ENCODE measurements around the gene CHN2.
A peak's percentile ranks its signal among the peaks of the same experiment; 100 is the strongest.

Gene CHN2

DNA sequence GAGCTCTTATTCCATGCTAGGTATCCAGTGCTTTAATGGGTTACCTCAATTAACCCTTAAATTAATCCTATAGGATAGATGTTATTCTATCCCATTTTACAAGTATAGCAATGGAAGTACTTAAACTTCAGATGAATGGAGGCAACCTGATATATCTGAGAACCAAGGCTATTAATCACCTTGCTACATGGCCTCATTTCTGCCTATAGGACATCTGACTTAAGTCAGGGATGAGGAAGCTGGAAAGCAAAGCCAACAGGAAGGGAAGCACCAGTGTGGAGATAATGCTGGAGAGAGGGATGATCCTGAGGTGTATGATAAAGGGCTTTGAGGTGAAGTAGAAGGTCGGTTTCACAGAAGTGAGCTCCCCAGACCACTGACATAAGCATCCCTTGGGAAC lies 132.3 kb downstream of the CHN2 start:
- H3K27me3 ChIP-seq (ENCODE audit: control insufficient read depth in 5 of 5, insufficient read depth in 4 of 5, low read length in 5 of 5), result no peaks in the 10 kb centered on the region
- H3K9ac ChIP-seq (ENCODE audit: low read length in 5 of 5), result no peak overlapping the region
- H3K27ac ChIP-seq (ENCODE audit: low read depth, low read length), result no peak overlapping the region
- H3K9me3 ChIP-seq (ENCODE audit: control insufficient read depth in 5 of 5, low read length in 5 of 5), result no peaks in the 10 kb centered on the region
- no peaks in the 10 kb centered on the region for H3K36me3 ChIP-seq (ENCODE audit: control insufficient read depth in 5 of 5, insufficient read depth in 5 of 5, low read length in 5 of 5)
- no peak overlapping the region for H3K4me3 ChIP-seq (ENCODE audit: low read depth in 1 of 5, low read length in 5 of 5)
- H3K4me1 ChIP-seq (ENCODE audit: control insufficient read depth in 5 of 5, insufficient read depth in 5 of 5, low read length in 5 of 5), result peaks cover 2 to 34% (median 24%) of the 10 kb centered on the region in 5 donors

DNA sequence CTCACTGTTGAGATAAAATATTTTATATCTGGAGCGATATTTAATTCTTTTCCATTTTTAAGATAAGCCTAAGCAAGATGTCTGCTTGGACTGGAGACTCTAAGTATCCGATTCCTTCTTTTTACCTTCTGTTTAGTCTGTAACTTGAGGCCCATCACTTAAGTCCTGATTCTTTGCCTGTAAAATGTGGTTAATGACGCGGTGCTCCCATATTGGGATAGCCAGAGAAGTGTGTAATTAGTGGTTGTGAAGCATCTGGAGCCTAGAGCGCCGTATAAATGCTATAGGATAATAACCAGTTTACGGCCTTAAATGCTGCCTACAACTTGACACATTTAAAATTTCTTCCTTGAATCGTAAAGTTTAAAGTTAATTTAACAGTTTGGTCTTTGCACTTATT lies 132.9 kb downstream of the CHN2 start:
- H3K9ac ChIP-seq (ENCODE audit: low read length in 5 of 5), result no peak overlapping the region
- no peaks in the 10 kb centered on the region for H3K9me3 ChIP-seq (ENCODE audit: control insufficient read depth in 5 of 5, low read length in 5 of 5)
- no peak overlapping the region for H3K27ac ChIP-seq (ENCODE audit: low read depth, low read length)
- no peak overlapping the region for H3K4me3 ChIP-seq (ENCODE audit: low read depth in 1 of 5, low read length in 5 of 5)
- H3K27me3 ChIP-seq (ENCODE audit: control insufficient read depth in 5 of 5, insufficient read depth in 4 of 5, low read length in 5 of 5), result no peaks in the 10 kb centered on the region
- H3K4me1 ChIP-seq (ENCODE audit: control insufficient read depth in 5 of 5, insufficient read depth in 5 of 5, low read length in 5 of 5), result peaks cover 2 to 40% (median 27%) of the 10 kb centered on the region in 5 donors
- H3K36me3 ChIP-seq (ENCODE audit: control insufficient read depth in 5 of 5, insufficient read depth in 5 of 5, low read length in 5 of 5), result no peaks in the 10 kb centered on the region

DNA sequence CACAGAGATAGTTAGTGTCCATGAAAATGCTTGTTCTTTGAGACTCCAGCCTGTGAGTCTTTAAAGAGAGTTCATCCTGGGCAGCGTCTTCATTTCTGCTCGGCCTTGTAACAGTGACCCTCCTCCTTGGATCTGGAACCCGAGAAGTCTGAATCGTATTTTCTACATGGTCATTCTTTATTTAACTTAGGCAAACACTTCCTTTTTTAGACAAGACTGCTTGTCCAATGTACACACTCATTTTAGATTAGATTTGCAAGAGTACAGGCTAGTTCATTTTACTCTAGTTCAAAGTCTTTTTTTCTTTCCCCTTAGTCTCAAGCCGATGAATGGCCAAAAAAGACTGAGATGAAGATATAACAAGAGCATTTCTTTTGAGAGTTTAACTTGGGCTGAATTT lies 133.5 kb downstream of the CHN2 start:
- Histone ChIP-seq H3K27ac (ENCODE audit: low read depth, low read length) (peak overlapping the region; percentile 21), H3K27me3 (ENCODE audit: control insufficient read depth in 5 of 5, insufficient read depth in 4 of 5, low read length in 5 of 5) (no peaks in the 10 kb centered on the region), H3K4me1 (ENCODE audit: control insufficient read depth in 5 of 5, insufficient read depth in 5 of 5, low read length in 5 of 5) (peaks cover 2 to 43% (median 30%) of the 10 kb centered on the region in 5 donors), H3K9ac (ENCODE audit: low read length in 5 of 5) (no peak overlapping the region), H3K36me3 (ENCODE audit: control insufficient read depth in 5 of 5, insufficient read depth in 5 of 5, low read length in 5 of 5) (no peaks in the 10 kb centered on the region), H3K4me3 (ENCODE audit: low read depth in 1 of 5, low read length in 5 of 5) (no peak overlapping the region), H3K9me3 (ENCODE audit: control insufficient read depth in 5 of 5, low read length in 5 of 5) (no peaks in the 10 kb centered on the region)

DNA sequence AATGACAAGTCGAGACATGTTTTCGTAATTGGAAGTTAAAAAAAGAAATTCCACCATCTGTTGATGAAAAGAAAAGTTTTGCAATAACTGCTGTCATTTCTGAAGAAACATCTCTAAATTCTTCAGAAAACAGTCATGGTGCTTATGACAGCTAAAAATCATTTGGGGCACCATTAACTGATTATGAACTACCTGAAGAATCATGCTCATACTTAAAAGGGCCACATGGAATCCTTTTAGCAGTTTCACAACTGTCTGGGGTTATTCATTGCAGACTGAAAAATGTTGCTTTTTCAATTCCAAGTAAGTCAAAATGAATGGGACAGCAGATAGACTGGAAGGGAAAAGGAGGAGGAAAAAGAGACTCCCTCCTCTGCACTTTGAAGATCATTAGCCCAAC lies 134.2 kb downstream of the CHN2 start:
- Histone ChIP-seq H3K9ac (ENCODE audit: low read length in 5 of 5) (peak overlapping the region in 2 of 5 donors; percentile 2 to 39), H3K27me3 (ENCODE audit: control insufficient read depth in 5 of 5, insufficient read depth in 4 of 5, low read length in 5 of 5) (no peaks in the 10 kb centered on the region), H3K9me3 (ENCODE audit: control insufficient read depth in 5 of 5, low read length in 5 of 5) (no peaks in the 10 kb centered on the region), H3K4me3 (ENCODE audit: low read depth in 1 of 5, low read length in 5 of 5) (no peak overlapping the region), H3K27ac (ENCODE audit: low read depth, low read length) (peak overlapping the region; percentile 58), H3K36me3 (ENCODE audit: control insufficient read depth in 5 of 5, insufficient read depth in 5 of 5, low read length in 5 of 5) (no peaks in the 10 kb centered on the region), H3K4me1 (ENCODE audit: control insufficient read depth in 5 of 5, insufficient read depth in 5 of 5, low read length in 5 of 5) (peaks cover 2 to 43% (median 30%) of the 10 kb centered on the region in 5 donors)

DNA sequence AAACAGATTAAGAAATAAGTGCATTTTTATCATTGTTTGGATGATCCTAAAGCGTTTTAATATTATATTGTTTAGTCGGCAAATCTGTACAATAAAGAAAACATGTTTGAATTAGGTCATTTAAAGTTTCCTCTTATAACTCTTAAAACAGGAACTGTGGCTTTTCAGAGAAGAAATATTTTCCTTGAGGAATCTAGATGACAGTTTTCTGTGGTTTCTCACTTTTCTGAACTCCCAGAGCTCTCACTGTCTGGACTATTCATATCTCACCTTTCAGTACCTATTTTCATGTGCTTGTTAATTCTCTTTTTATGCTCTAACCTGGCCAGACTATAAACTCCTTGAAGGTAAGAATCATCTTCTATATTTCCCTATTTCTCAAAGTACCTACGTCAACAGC lies 135.1 kb downstream of the CHN2 start:
- no peak overlapping the region for H3K4me3 ChIP-seq (ENCODE audit: low read depth in 1 of 5, low read length in 5 of 5)
- H3K27ac ChIP-seq (ENCODE audit: low read depth, low read length), result peak overlapping the region; percentile 58
- H3K9me3 ChIP-seq (ENCODE audit: control insufficient read depth in 5 of 5, low read length in 5 of 5), result no peaks in the 10 kb centered on the region
- no peaks in the 10 kb centered on the region for H3K36me3 ChIP-seq (ENCODE audit: control insufficient read depth in 5 of 5, insufficient read depth in 5 of 5, low read length in 5 of 5)
- H3K9ac ChIP-seq (ENCODE audit: low read length in 5 of 5), result peak overlapping the region in 1 of 5 donors; percentile 6
- no peaks in the 10 kb centered on the region for H3K27me3 ChIP-seq (ENCODE audit: control insufficient read depth in 5 of 5, insufficient read depth in 4 of 5, low read length in 5 of 5)
- H3K4me1 ChIP-seq (ENCODE audit: control insufficient read depth in 5 of 5, insufficient read depth in 5 of 5, low read length in 5 of 5), result peaks cover 2 to 43% (median 30%) of the 10 kb centered on the region in 5 donors

DNA sequence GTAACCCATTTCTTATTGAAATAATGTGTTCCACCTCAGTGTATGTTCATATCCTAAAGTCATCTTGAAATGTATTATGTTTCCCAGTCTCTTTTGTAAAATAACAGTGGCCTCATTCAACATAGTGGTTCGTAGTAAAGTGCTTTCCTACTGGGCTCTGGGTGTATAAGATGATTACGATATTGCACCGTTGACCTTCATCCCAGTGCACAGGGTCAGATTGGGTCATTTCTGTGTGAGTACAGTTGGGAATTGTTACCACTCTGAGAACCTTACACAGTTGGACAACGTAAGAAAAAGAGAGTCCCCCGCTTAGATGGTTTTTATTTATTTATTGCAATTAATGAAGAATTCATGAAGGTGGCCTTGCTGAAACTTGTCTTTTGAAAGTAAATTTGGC lies 135.6 kb downstream of the CHN2 start:
- Histone ChIP-seq H3K4me1 (ENCODE audit: control insufficient read depth in 5 of 5, insufficient read depth in 5 of 5, low read length in 5 of 5) (peaks cover 2 to 43% (median 30%) of the 10 kb centered on the region in 5 donors), H3K9ac (ENCODE audit: low read length in 5 of 5) (no peak overlapping the region), H3K36me3 (ENCODE audit: control insufficient read depth in 5 of 5, insufficient read depth in 5 of 5, low read length in 5 of 5) (no peaks in the 10 kb centered on the region)

DNA sequence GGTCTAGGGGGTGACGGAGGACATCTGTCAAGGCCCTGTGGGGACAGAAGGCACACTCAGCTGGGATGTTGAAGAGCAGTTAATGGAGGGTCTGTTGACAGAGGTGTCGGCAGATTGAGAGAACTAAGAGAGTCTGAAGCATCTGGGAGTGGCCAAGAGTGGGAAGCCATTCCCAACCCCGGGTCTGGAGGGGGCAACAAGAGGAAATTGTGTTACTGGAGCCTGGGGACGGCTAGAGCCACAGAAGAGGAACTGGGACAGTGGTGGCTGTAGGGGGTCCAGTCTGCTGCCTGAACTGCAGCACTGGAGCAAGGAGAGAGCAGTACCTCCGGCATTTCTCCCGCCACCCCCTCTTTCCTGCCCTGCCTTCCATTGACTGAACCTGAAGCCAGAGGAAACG lies 136.6 kb downstream of the CHN2 start:
- H3K9ac ChIP-seq (ENCODE audit: low read length in 5 of 5), result no peak overlapping the region
- no peak overlapping the region for H3K4me3 ChIP-seq (ENCODE audit: low read depth in 1 of 5, low read length in 5 of 5)
- H3K4me1 ChIP-seq (ENCODE audit: control insufficient read depth in 5 of 5, insufficient read depth in 5 of 5, low read length in 5 of 5), result peaks cover 2 to 43% (median 30%) of the 10 kb centered on the region in 5 donors
- no peaks in the 10 kb centered on the region for H3K27me3 ChIP-seq (ENCODE audit: control insufficient read depth in 5 of 5, insufficient read depth in 4 of 5, low read length in 5 of 5)
- H3K36me3 ChIP-seq (ENCODE audit: control insufficient read depth in 5 of 5, insufficient read depth in 5 of 5, low read length in 5 of 5), result no peaks in the 10 kb centered on the region
- no peaks in the 10 kb centered on the region for H3K9me3 ChIP-seq (ENCODE audit: control insufficient read depth in 5 of 5, low read length in 5 of 5)
- peak overlapping the region; percentile 58 for H3K27ac ChIP-seq (ENCODE audit: low read depth, low read length)

More for the DNA sequence above, 135.6 kb downstream of the CHN2 start:
- no peaks in the 10 kb centered on the region for H3K27me3 ChIP-seq (ENCODE audit: control insufficient read depth in 5 of 5, insufficient read depth in 4 of 5, low read length in 5 of 5)
- H3K27ac ChIP-seq (ENCODE audit: low read depth, low read length), result peak overlapping the region; percentile 58
- H3K9me3 ChIP-seq (ENCODE audit: control insufficient read depth in 5 of 5, low read length in 5 of 5), result no peaks in the 10 kb centered on the region
- H3K4me3 ChIP-seq (ENCODE audit: low read depth in 1 of 5, low read length in 5 of 5), result no peak overlapping the region

DNA sequence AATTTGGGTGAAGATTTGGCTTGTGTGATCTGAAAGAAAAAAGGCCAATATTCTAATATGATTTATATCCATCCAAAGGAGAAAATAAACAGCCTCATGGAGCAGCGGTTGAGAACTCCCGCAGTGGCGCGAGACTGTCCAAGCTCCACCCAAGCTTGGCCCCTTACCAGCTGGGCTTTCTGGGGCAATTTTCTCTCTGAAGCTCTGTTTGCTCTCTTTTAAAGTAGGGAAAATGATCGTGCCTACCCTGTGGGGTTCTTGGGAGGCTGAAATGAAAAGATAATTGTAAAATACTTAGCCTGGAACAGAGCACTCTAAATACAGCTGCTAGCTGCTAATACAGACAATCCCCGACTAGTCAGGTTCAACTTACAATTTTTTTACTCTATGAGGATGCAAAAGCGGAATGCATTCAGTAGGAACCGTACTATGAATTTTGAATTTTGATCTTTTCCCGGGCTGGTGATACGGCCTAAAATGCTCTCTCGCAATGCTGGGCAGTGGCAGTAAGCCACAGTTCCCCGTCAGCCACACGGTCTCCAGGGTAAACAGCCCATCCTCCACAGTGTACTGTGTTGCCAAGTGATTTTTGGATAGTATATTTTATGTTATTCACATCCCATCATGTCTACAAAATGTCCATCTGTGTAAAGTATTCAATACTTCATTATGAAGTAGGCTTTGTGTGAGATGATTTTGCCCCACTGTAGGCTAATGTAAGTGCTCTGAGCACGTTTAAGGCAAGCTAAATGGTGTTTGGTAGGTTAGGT lies 137.7 kb downstream of the CHN2 start:
- no peak overlapping the region for H3K4me3 ChIP-seq (ENCODE audit: low read depth in 1 of 5, low read length in 5 of 5)
- no peak overlapping the region for H3K9ac ChIP-seq (ENCODE audit: low read length in 5 of 5)
- no peaks in the 10 kb centered on the region for H3K27me3 ChIP-seq (ENCODE audit: control insufficient read depth in 5 of 5, insufficient read depth in 4 of 5, low read length in 5 of 5)
- H3K9me3 ChIP-seq (ENCODE audit: control insufficient read depth in 5 of 5, low read length in 5 of 5), result no peaks in the 10 kb centered on the region
- H3K36me3 ChIP-seq (ENCODE audit: control insufficient read depth in 5 of 5, insufficient read depth in 5 of 5, low read length in 5 of 5), result no peaks in the 10 kb centered on the region
- peaks cover 2 to 43% (median 34%) of the 10 kb centered on the region in 5 donors for H3K4me1 ChIP-seq (ENCODE audit: control insufficient read depth in 5 of 5, insufficient read depth in 5 of 5, low read length in 5 of 5)
- H3K27ac ChIP-seq (ENCODE audit: low read depth, low read length), result peak overlapping the region; percentile 58

DNA sequence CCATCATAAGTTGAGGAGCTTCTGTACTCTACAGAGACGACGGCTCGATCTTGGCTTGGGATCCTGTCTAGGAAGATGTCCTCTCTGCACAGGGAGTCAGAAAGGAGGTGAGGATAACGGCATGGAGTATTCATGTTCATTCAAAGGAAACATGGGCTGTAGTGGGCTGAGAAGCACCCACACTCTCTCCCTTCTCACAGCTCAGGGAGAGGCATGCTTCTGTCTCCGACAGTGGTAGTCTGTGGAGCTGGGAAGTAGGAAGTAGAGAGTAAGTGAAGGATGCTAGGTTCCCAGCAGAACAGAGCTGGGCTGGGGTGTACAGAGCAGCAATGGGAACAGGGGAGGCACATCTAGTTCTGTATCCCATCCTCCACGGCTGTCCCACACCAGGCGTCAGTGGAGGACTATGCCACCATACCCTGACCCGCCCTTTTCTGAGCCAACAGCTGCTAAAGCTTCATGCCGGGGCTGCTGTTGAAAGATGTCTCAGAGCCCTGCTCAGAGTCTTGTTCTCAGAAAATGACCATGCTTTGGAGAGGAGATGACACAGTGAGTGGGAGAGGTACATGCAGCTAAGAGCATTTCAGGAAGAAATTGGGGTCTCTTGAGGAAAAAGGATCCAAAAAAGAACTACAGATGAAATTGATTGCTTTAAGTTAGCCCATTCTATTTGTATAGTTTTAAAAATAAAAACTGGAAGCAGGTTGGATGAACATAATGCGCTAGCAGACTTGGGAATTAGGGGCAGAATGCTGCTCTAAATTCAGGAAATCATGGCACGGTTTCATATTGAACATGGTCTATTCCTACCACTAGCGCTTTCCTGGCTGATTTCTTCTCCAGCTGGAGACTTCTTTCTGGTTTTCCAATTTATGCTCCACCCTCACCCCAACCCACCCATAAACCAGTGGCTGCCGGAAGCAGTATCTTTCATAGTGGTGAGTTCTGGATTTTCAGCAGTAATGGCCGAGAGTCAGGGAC lies 138.6 kb downstream of the CHN2 start:
- Histone ChIP-seq H3K27me3 (ENCODE audit: control insufficient read depth in 5 of 5, insufficient read depth in 4 of 5, low read length in 5 of 5) (no peaks in the 10 kb centered on the region), H3K4me1 (ENCODE audit: control insufficient read depth in 5 of 5, insufficient read depth in 5 of 5, low read length in 5 of 5) (peaks cover 2 to 40% (median 37%) of the 10 kb centered on the region in 5 donors), H3K4me3 (ENCODE audit: low read depth in 1 of 5, low read length in 5 of 5) (no peak overlapping the region), H3K9me3 (ENCODE audit: control insufficient read depth in 5 of 5, low read length in 5 of 5) (no peaks in the 10 kb centered on the region), H3K36me3 (ENCODE audit: control insufficient read depth in 5 of 5, insufficient read depth in 5 of 5, low read length in 5 of 5) (no peaks in the 10 kb centered on the region), H3K27ac (ENCODE audit: low read depth, low read length) (no peak overlapping the region), H3K9ac (ENCODE audit: low read length in 5 of 5) (no peak overlapping the region)
